Epithelial cell of esophagus (primary cell): ENCODE measurements around the gene GRM2.

Experiments
- DNase-seq: peaks from one replicate; pipeline ENCODE4 v3.0.0; 2010; ENCODE audit warnings: low read depth
- H3K4me3 ChIP-seq: 2 replicates; pipeline ENCODE4 v1.5.1; 2011; ENCODE audit warnings: mild to moderate bottlenecking, low read length, control low read depth
- TF ChIP-seq, protein P1 (sequence below): IDR thresholded peaks from 2 replicates; pipeline ENCODE4 v1.5.1; 2011; ENCODE audit warnings: low read depth, mild to moderate bottlenecking, low read length, control low read depth, inconsistent platforms; ENCODE audit not compliant: insufficient read depth; ENCODE audit errors: missing control alignments

GRM2 gene

DNA sequence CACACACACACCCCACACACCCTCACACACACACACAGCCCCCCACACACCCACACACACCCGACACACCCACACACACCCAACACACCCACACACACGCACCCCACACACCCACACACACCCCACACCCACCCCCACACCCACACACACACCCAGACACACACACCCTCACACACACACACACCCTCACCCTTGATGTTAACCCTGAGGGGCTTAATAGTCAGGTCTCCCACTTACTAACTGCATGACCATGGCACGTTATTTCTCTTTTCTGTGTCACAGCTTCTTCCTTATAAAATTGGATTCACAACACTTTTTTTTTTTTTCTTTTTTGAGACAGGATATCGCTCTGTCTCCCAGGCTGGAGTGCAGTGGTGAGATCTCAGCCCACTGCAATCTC, 2.8 kb downstream of the GRM2 start:
- TF ChIP-seq, protein P1, sequence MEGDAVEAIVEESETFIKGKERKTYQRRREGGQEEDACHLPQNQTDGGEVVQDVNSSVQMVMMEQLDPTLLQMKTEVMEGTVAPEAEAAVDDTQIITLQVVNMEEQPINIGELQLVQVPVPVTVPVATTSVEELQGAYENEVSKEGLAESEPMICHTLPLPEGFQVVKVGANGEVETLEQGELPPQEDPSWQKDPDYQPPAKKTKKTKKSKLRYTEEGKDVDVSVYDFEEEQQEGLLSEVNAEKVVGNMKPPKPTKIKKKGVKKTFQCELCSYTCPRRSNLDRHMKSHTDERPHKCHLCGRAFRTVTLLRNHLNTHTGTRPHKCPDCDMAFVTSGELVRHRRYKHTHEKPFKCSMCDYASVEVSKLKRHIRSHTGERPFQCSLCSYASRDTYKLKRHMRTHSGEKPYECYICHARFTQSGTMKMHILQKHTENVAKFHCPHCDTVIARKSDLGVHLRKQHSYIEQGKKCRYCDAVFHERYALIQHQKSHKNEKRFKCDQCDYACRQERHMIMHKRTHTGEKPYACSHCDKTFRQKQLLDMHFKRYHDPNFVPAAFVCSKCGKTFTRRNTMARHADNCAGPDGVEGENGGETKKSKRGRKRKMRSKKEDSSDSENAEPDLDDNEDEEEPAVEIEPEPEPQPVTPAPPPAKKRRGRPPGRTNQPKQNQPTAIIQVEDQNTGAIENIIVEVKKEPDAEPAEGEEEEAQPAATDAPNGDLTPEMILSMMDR: no peak
- no peak overlapping the region for H3K4me3 ChIP-seq
- DNase-seq: no peak

GRCh38 chr3:51710631-51711351, 3.9 kb downstream of the GRM2 start:
- peak; percentile 15 for DNase-seq
- H3K4me3 ChIP-seq: no peak overlapping the region
- TF ChIP-seq, protein P1: peak; percentile 29

DNA sequence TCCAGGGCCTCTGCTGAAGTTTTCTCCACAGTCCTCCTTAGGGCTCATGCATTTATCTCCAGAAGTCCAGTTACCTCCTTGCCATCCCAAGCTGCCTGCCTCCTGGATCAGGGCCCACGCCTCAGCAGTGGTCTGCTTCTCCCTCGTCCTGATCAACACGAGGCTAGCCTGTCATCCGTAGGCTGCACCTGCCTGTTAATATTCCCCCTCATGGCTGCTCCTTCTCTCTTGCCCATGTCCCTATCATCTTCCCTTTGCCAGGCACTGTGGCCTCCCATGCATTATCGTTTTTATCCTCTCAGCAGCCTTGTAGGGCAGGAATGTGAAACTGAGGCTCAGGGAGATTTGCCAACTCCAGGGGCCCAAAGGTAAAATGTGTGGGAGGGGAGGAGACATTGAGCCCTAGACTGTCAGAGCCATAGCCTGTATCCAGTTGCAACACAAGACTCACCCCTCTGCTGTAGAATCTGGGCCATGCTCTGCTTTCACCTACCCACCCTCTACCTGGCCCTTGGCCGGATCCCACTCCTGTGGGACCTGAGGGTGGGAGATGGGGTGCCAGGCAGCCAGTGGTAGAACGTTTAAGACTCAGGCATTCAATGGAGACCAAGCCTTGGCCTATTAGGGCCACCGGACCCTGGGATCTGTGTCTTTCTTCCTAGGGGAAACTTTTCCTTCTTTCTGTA, 4.6 kb downstream of the GRM2 start:
- DNase-seq: no peak
- no peak overlapping the region for H3K4me3 ChIP-seq

DNA sequence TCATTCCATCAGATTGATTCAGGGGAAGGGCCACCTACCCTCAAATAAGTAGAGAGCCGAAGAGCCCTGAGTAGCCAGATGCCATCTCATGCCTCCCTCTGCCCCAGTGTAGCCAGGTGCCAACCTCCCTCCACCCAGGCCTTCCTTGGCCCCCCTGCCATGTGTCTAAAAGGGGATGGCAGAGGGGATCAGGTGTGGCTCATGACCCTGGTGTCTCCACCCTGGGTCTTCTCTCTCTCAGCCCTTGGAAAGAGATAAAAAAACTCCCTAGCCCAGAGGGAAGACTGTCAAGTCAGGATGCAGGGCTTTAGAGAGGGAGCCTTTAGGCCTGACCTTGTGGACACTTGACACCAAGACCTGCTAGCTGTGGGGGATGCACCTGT, 5.2 kb downstream of the GRM2 start:
- H3K4me3 ChIP-seq: no peak overlapping the region
- TF ChIP-seq, protein P1: no peak
- no peak for DNase-seq

More for the DNA sequence above, 4.6 kb downstream of the GRM2 start:
- TF ChIP-seq, protein P1: no peak

DNA sequence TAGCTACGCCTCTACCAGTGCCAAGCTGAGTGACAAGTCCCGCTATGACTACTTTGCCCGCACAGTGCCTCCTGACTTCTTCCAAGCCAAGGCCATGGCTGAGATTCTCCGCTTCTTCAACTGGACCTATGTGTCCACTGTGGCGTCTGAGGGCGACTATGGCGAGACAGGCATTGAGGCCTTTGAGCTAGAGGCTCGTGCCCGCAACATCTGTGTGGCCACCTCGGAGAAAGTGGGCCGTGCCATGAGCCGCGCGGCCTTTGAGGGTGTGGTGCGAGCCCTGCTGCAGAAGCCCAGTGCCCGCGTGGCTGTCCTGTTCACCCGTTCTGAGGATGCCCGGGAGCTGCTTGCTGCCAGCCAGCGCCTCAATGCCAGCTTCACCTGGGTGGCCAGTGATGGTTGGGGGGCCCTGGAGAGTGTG, 5.7 kb downstream of the GRM2 start:
- TF ChIP-seq, protein P1: no peak
- no peak for DNase-seq

GRCh38 chr3:51712963-51713362, 6.1 kb downstream of the GRM2 start:
- no peak overlapping the region for H3K4me3 ChIP-seq
- TF ChIP-seq, protein P1: no peak
- DNase-seq: no peak

More for the DNA sequence above, 5.7 kb downstream of the GRM2 start:
- H3K4me3 ChIP-seq: no peak overlapping the region
